T-helper 9 cell (primary cell): ENCODE results near the gene IL4.
"Not testable (repeated sequence)": the region's sequence is repeated elsewhere in the genome, so short reads cannot be mapped to it uniquely, and the experiment has no call there.

Experiments
- DNase-seq: peaks from one replicate; pipeline ENCODE4 v3.0.0-alpha.2; 2020

IL4 gene

DNA sequence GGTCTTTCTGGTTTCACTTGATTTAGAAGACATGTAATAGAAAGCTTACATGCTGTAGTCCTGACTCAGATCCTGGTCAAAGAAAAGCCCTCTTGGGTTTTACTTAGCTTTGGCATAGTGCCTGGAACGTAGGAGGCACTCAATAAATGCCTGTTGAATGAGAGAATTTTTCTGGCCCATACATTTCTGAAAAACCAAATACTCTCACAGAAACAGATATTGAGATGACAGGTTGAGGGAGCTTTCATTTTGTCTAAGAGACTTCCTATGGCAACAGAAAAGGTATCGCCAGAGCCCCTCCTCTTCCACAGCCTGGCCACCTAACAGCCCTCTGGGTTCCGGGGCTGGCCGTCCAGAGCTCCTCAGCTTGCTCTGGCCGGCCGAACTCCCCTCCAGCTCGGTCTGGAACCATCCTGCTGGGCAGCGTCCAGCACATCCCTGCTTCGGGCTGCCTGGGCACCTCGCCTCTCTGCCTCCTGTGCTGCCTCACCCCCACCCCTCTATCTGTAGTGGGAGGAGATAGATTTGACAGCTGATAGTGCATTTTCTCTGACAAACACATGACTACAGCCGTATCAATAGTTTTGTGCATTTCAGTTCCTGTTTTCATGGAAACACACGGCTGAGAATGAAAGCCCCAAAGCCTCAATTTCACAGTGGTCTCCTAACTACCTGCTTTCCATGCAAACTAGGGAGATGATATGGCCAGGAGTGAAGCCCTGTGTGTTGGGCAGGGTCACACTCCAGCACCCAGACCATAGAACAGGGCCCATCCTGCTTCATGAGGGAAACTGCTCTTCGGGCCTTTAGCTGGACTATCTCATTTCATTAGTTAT is 1.1 kb downstream of the IL4 start:
- no peak for DNase-seq

DNA sequence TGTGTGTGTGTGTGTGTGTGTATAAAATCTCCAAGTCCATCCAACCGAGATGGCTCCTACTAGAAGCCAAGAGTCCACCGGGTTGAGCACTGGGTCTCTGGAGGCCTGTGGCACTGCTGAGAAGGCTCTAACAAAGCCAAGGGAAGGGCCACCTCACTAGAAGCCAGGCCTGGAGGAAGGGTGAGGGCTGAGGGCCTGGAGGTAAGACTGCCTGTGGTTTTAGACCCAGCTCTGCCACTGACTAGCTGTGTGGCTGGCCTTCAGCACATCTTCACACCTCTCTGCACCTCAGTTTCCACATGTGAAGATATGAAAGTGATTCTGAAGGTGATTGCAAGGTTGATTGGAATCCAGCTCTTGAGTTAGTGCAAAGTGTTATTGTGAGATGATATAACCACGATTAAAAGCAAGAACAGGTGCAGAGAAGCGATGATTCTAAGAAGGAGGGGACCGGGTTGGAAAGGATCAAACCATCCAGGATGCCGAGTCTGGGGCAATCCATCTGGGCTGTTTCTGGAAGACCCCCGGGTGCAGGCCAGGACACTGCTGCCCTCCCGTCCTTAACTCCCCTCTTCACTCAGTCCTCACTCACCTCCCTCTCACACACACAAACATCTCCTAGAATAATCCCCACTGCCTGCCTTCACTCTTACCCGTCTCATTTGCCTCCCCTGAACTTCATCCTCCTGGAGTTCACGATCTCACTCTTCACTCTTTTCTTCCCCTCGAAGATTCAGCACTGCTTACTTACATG is 2.3 kb downstream of the IL4 start:
- no peak for DNase-seq

DNA sequence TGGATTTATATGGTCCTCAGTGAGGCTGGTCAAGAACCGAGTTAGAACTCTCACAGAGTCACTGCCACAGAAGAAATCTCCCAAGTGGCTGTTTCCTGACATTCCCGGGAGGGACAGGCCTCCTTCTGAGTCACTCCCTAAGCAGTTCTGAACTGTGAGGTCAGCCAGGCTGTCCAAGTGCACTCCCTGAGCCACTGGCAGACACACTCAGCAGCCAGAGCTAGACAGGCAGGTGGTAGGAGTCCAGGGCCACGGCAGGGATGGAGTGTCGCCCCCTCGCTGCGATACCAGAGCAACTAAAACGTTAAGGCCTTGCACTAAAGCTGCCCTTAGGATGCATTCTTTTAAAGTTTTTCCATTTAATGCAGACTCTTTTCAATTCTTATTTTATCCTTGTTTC is 3.4 kb downstream of the IL4 start:
- no peak for DNase-seq

DNA sequence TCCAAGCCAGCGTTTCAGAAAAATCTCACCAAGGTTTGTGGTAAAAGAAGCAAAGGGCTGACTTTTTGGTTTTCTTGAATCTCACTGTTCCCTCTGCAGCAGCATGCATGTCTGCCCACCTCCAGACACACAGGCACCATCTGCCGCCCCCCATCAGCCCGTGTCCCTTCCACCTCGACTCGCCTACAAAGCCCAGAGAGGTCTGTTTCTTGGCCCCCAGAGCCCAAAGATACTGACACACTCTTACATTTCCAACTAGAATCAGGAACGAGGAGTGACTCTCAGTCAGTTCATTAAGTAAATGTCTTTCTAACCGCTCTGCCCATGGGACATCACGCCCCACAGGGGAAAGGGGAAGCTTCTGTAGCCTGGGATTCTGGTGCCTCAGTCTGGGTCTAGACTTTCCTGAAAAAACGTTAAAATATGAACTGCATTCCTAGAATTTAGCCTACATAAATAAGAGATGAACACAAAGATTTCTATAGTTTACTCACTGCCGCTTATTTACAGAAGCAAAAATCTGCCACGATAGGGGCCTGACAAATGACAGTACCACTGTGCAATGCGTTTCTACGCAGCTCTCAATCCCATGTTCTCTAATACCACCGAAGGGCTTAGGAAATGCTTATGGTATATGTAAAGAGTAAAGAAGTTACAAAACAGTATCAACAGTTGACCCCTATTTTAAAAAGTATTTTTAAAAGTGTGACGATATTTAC is 4.1 kb downstream of the IL4 start:
- DNase-seq = no peak

DNA sequence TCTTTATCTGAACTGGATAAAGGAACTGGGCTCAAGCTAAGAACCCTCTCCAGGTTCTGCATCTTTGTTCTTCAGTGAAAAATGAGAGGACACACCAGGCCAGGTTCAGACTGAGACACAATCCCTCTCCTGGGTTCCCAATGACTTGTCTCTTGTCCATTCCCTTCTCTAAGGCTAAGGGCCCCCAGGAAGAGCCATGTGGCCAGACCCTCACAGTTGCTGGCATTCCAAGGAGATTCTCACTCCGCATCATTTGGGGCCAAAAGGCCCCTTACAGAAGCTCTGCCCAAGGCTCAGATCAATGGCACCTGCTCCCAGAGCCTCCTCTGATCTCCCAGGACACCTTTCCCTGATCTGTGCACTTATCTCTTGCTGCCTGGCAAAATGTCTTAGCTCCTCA is 4.9 kb downstream of the IL4 start:
- no peak for DNase-seq

DNA sequence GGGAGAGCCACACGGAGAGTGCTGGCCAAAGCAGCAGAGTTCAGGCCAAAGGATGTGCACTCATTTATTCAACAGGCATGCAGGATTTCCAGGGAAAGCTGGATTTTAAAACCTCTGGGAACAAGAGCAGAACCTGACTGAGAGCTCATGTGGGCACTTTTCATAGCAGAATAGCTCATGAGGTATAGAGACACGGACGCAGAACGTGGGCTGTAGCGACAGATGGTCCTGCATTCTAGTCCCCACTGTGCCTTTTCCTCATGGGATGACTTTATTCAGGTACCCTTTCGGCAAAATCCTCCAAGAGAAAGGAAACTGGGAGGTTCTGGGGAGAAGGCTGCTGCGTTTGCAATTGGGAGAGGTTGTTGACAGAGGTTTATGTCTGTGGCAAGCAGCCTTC is 5.4 kb downstream of the IL4 start:
- DNase-seq = no peak

DNA sequence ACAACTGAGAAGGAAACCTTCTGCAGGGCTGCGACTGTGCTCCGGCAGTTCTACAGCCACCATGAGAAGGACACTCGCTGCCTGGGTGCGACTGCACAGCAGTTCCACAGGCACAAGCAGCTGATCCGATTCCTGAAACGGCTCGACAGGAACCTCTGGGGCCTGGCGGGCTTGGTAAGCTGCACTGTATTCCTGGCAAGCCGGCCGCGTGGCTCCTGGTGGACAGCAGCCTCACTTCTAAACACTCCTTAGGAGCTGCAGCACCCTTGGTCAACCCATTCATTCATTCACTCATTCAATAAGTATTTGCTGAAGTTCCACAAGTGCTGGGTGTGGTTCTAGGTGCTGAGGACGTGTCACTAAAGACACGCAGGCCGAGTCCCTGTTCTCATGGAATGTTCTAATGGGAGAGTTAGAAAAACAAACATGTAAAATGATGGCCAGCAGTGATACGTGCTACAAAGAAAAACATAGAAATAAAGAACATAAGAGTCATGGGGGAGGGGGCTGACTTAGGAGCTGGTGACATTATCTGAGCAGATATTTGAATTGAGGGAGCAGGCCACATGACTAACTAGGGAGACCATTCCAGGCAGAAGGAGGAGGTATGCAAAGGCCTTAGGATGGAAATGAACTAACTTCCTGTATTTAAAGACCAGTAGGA is 6.1 kb downstream of the IL4 start:
- DNase-seq = no peak

DNA sequence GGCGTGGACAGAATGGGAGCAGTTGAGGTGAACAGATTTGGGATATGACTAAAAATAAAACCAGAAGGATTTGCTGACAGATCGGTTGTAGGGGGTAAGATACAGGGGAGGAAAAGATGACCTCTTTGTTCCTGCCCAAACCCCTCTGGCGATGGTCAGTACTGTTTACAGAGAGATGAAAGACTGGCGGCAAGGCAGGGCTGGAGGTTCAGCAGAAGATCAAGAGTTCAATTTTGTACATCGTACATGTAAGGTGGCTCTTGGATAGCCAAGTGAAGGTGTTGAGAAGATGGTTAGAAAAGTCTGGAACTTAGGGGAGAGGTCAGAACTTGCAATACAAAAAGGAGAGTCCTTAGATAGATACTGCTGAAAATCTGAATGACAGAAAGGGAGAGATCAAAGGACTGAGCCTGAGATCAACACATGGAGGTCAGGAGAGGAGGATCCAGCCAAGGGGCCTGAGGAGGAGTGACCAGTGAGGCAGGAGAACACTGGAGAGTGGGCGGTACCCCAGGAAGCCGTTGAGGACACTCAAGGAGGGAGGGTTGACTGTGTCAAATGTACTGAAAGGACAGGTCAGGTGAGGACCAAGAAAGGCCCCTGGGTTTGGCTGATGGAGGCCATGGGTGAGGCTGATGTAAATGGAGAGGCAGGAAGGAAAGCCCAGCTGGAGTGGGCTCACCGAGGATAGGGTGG is 7.1 kb downstream of the IL4 start:
- DNase-seq = no peak

DNA sequence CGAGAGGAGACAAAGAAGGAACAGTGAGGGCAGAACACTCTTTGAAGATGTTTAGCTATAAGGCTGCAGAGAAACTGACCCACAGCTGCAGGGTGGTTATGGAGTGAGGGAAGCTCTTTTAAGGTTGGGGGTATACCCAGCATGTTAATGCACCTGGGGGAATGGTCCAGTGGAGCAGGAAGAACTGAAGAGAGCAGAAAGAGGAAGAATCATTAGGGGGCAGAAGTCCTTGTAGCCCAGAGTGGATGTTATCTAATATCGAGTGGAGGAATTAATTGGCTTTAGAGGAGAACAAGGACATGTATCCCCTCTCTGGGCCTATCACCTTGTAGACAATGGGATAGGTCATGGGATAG is 7.7 kb downstream of the IL4 start:
- no peak for DNase-seq

DNA sequence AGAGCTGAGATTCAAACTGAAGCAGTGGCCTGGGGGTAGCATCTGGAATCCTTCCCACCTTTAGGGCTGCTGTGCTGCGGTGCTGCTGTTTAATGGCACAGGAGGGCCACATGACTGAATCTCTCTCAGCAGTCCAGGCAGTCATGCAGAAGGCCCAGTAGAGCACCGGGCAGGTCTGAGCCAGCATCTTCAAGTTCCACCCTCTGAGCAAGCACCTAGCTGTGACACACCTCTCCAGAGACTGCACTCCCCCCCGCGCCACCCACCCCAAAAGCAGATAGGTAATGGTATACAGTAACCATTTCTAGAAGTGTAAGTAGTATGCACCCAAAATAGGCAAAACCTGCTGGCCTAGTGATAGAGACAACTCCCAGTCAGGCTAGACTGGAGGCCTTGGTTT is 8.2 kb downstream of the IL4 start:
- DNase-seq = no peak

DNA sequence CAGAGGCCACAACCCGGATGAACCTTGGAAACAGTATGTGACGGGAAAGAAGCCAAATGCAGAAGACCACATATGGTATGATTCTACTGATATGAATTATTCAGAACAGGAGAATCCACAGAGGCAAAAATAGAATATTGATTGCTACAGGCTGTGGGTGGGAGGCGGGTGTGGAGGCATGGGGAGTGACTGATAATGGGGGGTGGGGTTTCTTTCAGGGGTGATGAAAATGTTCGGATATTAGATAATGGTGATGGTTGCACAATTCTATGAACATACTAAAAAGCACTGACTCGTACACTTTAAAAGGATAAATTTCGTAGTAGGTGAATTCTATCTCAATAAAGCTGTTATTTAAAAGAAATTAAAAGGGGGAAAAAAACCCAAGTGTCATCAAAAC is 10.7 kb downstream of the IL4 start:
- DNase-seq = no peak

DNA sequence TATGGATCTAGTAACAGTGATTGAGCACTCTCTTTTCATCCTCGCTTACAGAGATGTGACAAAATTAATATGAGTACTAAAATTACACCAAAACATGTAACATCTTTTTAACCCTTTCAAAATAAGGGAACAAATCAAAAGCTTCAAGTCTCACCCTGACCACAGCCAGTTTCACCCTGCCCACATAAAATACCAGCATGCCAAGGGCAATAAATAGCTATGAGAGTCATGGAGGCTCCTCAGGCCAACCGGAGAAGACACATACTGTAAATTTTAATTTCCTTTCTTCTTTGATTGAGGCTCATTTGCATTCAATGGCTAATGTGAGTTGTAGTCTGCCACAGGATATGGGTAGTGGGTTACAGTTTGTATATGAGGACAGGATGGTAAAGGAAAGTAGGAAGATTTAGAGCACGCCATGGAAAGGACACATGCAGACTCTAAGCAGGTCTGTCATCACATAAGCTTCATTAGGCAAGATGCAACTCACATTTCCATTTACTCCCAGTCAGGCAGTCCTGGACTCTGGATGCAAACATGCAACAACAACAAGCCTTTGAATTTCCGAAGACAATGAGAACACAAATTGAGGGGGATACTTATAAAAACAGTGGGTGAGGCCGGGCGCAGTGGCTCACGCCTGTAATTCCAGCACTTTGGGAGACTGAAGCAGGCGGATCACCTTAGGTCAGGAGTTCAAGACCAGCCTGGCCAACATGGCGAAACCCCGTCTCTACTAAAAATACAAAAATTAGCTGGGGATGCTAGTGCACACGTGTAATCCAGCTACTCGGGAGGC is 11.3 kb downstream of the IL4 start:
- no peak for DNase-seq

DNA sequence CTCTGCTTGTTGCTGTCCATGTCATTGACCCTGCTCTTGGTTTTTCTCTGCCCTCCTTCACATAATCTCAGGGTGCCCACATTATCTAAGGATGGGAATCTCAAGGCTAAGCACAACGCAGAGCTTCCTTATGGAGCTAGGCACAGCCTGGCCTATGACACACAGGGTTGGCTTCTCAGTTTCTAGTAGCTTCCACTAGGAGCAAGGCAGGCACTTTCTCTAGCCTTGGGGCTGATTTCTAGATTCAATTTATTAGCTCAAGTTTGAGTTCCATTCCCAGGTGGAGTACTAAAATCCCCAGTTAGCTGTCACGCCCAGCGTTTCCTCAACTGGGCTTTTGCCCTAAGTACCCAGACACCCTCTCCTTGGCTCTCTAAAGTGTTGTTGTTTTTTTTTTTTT is 12.4 kb downstream of the IL4 start:
- DNase-seq = no peak

DNA sequence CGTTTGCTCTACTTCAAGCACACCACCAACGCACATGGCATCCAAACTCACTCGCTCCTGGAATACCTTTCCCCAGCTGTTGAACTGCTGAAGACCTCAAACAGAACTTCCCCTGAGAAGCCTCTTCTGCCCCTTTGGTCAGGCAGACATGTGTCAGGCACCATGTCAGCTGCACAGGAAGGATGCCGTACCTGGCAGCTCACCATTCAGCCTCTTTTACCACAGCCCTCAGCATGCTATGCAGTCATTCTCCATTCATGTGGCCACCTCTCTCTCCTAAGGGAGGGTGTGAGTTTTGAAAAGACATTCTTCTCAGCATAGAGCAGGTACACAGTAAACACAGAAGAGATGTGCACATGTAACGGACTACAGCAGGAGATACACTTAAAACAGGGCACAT is 14.2 kb downstream of the IL4 start:
- DNase-seq = peak; percentile 11

DNA sequence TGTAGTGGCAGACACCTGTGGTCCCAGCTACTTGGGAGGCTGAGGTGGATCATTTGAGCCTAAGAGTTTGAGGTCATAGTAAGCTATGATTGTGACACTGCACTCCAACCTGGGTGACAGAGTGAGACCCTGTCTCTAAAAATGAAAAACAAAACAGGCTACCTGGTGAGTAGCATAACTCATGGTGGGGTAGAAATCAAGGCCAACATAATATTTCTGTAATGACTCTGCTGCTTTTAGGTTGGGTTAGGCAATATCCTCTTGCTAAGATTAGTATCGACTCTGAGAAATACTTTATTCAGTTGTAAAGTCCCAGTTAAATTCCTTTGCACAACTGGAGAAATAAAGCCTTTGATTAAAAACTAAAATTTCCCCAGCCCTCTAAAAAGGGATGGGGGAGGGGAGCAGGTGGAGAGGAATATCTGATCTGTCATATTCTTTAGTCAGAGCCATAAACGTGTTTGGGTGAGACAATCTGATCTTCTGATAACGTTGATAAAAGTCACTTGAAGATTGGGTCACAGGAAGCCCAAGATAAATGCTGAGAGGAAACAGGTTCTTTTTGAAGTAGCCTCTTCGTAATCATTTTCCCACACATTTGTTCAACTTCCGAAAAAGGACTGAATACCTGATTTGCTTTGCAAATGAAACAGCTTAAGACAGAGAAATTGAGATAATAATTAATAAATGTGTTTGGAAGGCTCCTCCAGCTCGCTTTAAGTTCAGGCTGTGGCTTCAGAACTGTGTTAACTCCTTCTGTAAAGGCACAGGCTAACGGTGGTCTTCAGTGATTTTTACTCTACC is 14.9 kb downstream of the IL4 start:
- DNase-seq = no peak

DNA sequence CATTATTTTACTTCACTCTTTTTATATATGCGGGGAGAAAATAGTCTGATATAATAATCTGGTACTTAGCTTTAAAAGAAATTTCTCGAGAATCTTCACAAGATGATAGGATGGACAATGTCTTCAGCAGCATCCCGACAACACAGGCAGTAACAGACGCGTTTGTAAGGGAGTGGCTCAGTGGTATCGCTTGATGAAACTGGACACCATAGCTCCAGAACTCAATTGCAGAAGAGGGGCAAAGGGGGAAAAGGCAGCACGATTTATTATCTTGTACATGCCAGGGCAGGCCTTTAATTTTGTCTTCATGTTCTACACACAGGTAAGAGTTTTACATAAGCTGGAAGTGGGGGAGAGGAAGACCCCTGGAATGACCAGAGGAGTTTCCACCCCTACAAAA is 15.7 kb downstream of the IL4 start:
- no peak for DNase-seq

DNA sequence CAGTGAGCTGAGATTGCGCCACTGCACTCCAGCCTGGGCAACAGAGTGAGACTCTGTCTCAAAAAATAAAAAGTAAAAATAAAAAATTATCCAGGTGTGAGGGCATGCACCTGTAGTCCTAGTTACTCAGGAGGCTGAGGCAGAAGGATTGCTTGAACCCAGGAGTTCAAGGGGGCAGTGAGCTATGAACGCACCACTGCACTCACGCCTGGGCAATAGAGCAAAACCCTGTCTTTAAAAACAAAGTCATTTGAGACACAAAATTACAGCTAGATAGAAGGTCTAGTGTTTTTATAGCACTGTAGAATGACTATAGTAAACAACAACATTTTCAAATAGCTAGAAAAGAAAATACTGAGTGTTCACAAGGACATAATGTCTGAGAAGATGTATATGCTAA is 16.4 kb downstream of the IL4 start:
- no peak for DNase-seq

DNA sequence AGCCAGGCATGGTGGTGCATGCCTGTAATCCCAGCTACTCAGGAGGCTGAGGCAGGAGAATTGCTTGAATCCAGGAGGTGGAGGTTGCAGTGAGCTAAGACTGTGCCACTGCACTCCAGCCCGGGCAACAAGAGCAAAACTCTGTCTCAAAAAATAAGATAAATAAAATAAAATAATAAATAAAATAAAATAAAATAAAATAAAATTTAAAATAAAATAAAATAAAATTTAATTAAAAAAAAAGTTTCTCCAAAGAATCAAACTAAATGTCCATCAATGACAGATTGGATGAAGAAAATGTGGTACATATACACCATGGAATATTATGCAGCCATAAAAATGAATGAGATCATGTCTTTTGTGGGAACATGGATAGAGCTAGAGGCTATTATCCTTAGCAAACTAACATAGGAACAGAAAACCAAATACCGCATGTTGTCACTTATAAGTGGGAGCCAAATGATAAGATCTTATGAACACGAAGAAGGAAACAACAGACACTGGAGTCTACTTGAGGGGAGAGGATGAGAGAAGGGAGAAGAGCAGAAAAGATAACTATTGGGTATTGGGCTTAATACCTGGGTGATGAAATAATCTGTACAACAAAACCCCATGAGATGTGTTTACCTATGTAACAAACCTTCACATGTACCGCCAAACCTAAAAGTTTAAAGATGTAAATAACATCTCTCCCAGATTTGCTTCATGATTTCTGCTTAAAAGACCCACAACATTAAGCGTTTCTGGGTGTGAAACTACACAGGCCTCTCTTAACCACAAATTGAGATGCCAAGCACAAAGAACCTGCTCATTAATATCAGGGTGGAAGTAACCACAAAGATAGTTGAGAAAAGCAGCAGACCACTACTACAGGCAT is 18.2 kb downstream of the IL4 start:
- not testable (repeated sequence) for DNase-seq

DNA sequence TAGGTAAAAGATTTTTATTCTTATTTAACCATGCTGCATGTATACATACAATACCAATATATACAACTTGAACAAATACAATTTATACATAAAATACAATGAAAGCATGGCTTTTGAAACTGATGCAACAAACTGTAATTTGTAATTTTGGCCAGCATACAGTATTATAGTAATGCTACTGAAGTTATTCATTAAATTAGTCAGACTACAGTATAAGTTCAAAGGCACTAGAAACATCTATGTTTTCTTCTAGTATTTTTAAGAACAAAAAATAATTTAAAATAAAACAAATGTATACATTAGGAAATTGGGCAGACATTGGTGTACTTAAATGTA is 18.8 kb downstream of the IL4 start:
- DNase-seq = no peak

DNA sequence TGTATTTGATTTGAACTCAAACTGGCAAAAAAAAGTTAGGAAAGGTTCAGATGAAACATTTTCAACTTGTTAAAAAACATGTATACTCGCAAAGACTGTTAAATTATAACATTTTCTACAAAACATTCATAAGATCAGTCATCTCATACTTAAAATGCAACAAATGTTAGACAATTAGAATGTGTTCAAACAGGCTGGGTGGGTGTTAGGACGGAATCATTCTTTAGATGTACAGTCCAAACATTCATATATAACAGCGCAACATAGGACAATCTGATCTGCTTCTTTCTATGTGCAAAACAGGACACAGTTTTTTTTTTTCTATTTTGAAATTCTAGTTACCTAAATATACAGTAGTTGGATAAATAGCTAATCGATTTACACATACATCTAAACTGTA is 22.2 kb downstream of the IL4 start:
- DNase-seq = no peak
